OCI-LY1 (cell line): ENCODE results near the gene ADAR.

Experiments used
- H2AFZ ChIP-seq: fragments of 200-600 bp; sonication (generic), shearing (Covaris generic); 2 replicates; pipeline ENCODE4 v1.6.0; 2014; ENCODE audit warnings: antibody characterized with exemption, mild to moderate bottlenecking, low read length
- H3F3A ChIP-seq: fragments of 200-600 bp; sonication (generic), shearing (Covaris generic); 2 replicates; pipeline ENCODE4 v1.6.0; 2014; ENCODE audit warnings: mild to moderate bottlenecking, antibody characterized with exemption, low read length, moderate library complexity; ENCODE audit not compliant: insufficient read depth
- H3K27ac ChIP-seq: fragments of 200-600 bp; sonication (generic); 2 replicates; pipeline ENCODE4 v1.5.1; 2014; ENCODE audit warnings: low read length, mixed run types, mild to moderate bottlenecking, low read depth; ENCODE audit not compliant: poor library complexity, severe bottlenecking
- H3K27me3 ChIP-seq: fragments of 200-600 bp; sonication (generic); 2 replicates; pipeline ENCODE4 v1.6.0; 2014; ENCODE audit warnings: antibody characterized with exemption, mild to moderate bottlenecking, low read length, moderate library complexity; ENCODE audit not compliant: insufficient read depth
- H3K36me3 ChIP-seq: fragments of 200-600 bp; sonication (generic); 2 replicates; pipeline ENCODE4 v1.6.1; 2014; ENCODE audit warnings: mild to moderate bottlenecking, antibody characterized with exemption, low read length, moderate library complexity, mixed read lengths; ENCODE audit not compliant: insufficient read depth
- H3K4me1 ChIP-seq: fragments of 200-600 bp; sonication (generic); 2 replicates; pipeline ENCODE4 v1.5.1; 2014; ENCODE audit warnings: mild to moderate bottlenecking, low read length, moderate library complexity; ENCODE audit not compliant: insufficient read depth, severe bottlenecking
- H3K4me2 ChIP-seq: fragments of 200-600 bp; sonication (generic), shearing (Covaris generic); 2 replicates; pipeline ENCODE4 v1.6.1; 2014; ENCODE audit warnings: low read length
- H3K4me3 ChIP-seq: fragments of 200-600 bp; sonication (generic); 2 replicates; pipeline ENCODE4 v1.5.1; 2014; ENCODE audit warnings: low read length, low read depth, mild to moderate bottlenecking, mixed read lengths; ENCODE audit not compliant: poor library complexity, severe bottlenecking
- H3K79me2 ChIP-seq: fragments of 200-600 bp; shearing (Covaris generic); 2 replicates; pipeline ENCODE4 v1.6.1; 2016; ENCODE audit warnings: mixed run types, low read length, mixed read lengths; ENCODE audit not compliant: insufficient read depth
- H3K9ac ChIP-seq: fragments of 200-600 bp; sonication (generic), shearing (Covaris generic); 2 replicates; pipeline ENCODE4 v1.6.1; 2014; ENCODE audit warnings: mild to moderate bottlenecking, low read length, mixed read lengths
- H3K9me2 ChIP-seq: fragments of 200-600 bp; sonication (generic), shearing (Covaris generic); 2 replicates; pipeline ENCODE4 v1.6.1; 2014; ENCODE audit warnings: low read depth, mild to moderate bottlenecking, low read length, mixed read lengths
- H3K9me3 ChIP-seq: fragments of 200-600 bp; shearing (Covaris generic); 2 replicates; pipeline ENCODE4 v1.6.1; 2014; ENCODE audit warnings: low read length, mixed read lengths
- H4K20me1 ChIP-seq: fragments of 200-600 bp; sonication (generic), shearing (Covaris generic); 2 replicates; pipeline ENCODE4 v1.6.0; 2016; ENCODE audit warnings: mild to moderate bottlenecking, low read length; ENCODE audit not compliant: insufficient read depth
- CTCF ChIP-seq: fragments of 200-600 bp; sonication (generic), shearing (Covaris generic); IDR thresholded peaks from 2 replicates; pipeline ENCODE4 v1.5.1; 2017; ENCODE audit warnings: mild to moderate bottlenecking, antibody characterized with exemption, low read length, moderate library complexity, mixed read lengths
- EZH2 ChIP-seq: fragments of 200-600 bp; sonication (generic), shearing (Covaris generic); IDR thresholded peaks from 2 replicates; pipeline ENCODE4 v1.8.0; 2017; ENCODE audit warnings: borderline replicate concordance, mixed run types, mild to moderate bottlenecking, antibody characterized with exemption, low read length, moderate library complexity, mixed read lengths

The ADAR gene

GRCh38 chr1:154616659-154617345 lies 8.8 kb upstream of the ADAR start:
- H3K4me3 ChIP-seq = no peak overlapping the region
- no peaks in the 10 kb centered on the region for H4K20me1 ChIP-seq
- no peaks in the 10 kb centered on the region for H3K9me2 ChIP-seq
- H3K9ac ChIP-seq = no peak overlapping the region
- peaks cover 4% of the 10 kb centered on the region; the same call in 1 of the 2 replicates for H3K36me3 ChIP-seq
- no peak overlapping the region for H2AFZ ChIP-seq
- H3F3A ChIP-seq = no peaks in the 10 kb centered on the region
- peaks cover 11% of the 10 kb centered on the region for H3K4me1 ChIP-seq
- no peak overlapping the region for H3K27ac ChIP-seq
- H3K79me2 ChIP-seq = peaks cover 41% of the 10 kb centered on the region
- no peaks in the 10 kb centered on the region for H3K27me3 ChIP-seq
- H3K4me2 ChIP-seq = no peak overlapping the region
- TF ChIP-seq EZH2 = no peak
- TF ChIP-seq CTCF = no peak
- H3K9me3 ChIP-seq = no peaks in the 10 kb centered on the region

- Histone ChIP-seq H3F3A (no peaks in the 10 kb centered on the region; the same call in 1 of the 2 replicates), H3K4me2 (no peak overlapping the region), H4K20me1 (no peaks in the 10 kb centered on the region), H3K4me1 (peaks cover 22% of the 10 kb centered on the region), H3K36me3 (no peaks in the 10 kb centered on the region), H3K4me3 (no peak overlapping the region), H2AFZ (no peak overlapping the region), H3K27me3 (no peaks in the 10 kb centered on the region), H3K9ac (no peak overlapping the region), H3K9me2 (no peaks in the 10 kb centered on the region), H3K27ac (no peak overlapping the region), H3K9me3 (no peaks in the 10 kb centered on the region), H3K79me2 (peaks cover 27% of the 10 kb centered on the region)
- TF ChIP-seq EZH2 (no peak), CTCF (no peak)
Measured at GRCh38 chr1:154615411-154615810, 7.4 kb upstream of the ADAR start.

GRCh38 chr1:154614901-154615300 lies 6.9 kb upstream of the ADAR start:
- Histone ChIP-seq H3K9me2 (no peaks in the 10 kb centered on the region), H3F3A (no peaks in the 10 kb centered on the region; the same call in 1 of the 2 replicates), H3K27me3 (no peaks in the 10 kb centered on the region), H3K79me2 (peaks cover 24% of the 10 kb centered on the region), H3K4me3 (no peak overlapping the region), H3K4me1 (peaks cover 24% of the 10 kb centered on the region), H2AFZ (no peak overlapping the region), H3K36me3 (no peaks in the 10 kb centered on the region), H3K4me2 (no peak overlapping the region), H4K20me1 (no peaks in the 10 kb centered on the region), H3K9ac (no peak overlapping the region), H3K9me3 (no peaks in the 10 kb centered on the region), H3K27ac (no peak overlapping the region)
- TF ChIP-seq CTCF = no peak
- no peak for TF ChIP-seq EZH2
